Activated CD8-positive, alpha-beta T cell treated with anti-CD3 and anti-CD28 coated beads, Interleukin-2, amount 10 ng/mL, durations not matched to agents 7 days and 5 days (primary cell): ENCODE measurements around the gene PCSK6. TPM values are rescaled to one million over a fixed set of nuclear protein-coding genes. Genes with fewer than 3 reads are reported as not detected.

Experiments
- ATAC-seq: fragments of 150-1000 bp; cut with Tn5 transposase; one replicate; pipeline ENCODE4 v1.10.0; 2021; ENCODE audit warnings: moderate library complexity
- CTCF ChIA-PET: fragments of 350-600 bp; sonication (Branson Sonifier 250); formaldehyde crosslinking; loops from one replicate; lab custom pipeline; 2021; ENCODE audit warnings: antibody characterized with exemption; lab: Charles Lee
- POLR2A ChIA-PET: fragments of 350-600 bp; sonication (Branson Sonifier 250); formaldehyde crosslinking; loops from one replicate; lab custom pipeline; 2021; ENCODE audit warnings: antibody characterized with exemption; lab: Charles Lee
- DNase-seq: peaks from one replicate; pipeline ENCODE4 v3.0.0-alpha.2; 2020
- H3K27ac Mint-ChIP-seq: one replicate; pipeline ENCODE4 v1.8.0; 2021; ENCODE audit warnings: mild to moderate bottlenecking, mixed read lengths
- H3K27me3 Mint-ChIP-seq: one replicate; pipeline ENCODE4 v1.8.0; 2021; ENCODE audit warnings: low read depth, mixed read lengths
- H3K36me3 Mint-ChIP-seq: one replicate; pipeline ENCODE4 v1.8.0; 2021; ENCODE audit warnings: low read depth, mixed read lengths
- H3K4me1 Mint-ChIP-seq: one replicate; pipeline ENCODE4 v1.8.0; 2021; ENCODE audit warnings: low read depth, mixed read lengths
- H3K4me3 Mint-ChIP-seq: one replicate; pipeline ENCODE4 v1.8.0; 2021; ENCODE audit warnings: mild to moderate bottlenecking, mixed read lengths
- H3K9me3 Mint-ChIP-seq: one replicate; pipeline ENCODE4 v1.8.0; 2022; ENCODE audit warnings: mixed read lengths; ENCODE audit not compliant: insufficient read depth
- total RNA-seq, 2 experiments: library from RNA; stranded (reverse); gene quantifications; one replicate each; pipeline ENCODE4 v1.2.3, GENCODE V29; 2021

The PCSK6 gene
- under 1 TPM; 0.68 to 0.76 TPM for total RNA-seq

GRCh38 chr15:101489599-101490407 is at the start of gene PCSK6:
PCSK6 (minus strand) TSS chr15:101489707; CDS start chr15:101489670, 37 bp downstream.
- Mint-ChIP-seq H3K36me3 (no peaks in the 10 kb centered on the region), H3K4me1 (peaks cover 3% of the 10 kb centered on the region), H3K27ac (no peak within 1 kb of the TSS), H3K9me3 (no peaks in the 10 kb centered on the region), H3K27me3 (peaks cover 57% of the 10 kb centered on the region), H3K4me3 (peak within 1 kb of the TSS; percentile 34)
- ATAC-seq: peak; percentile 39
- no peak for DNase-seq
- POLR2A ChIA-PET: interaction anchor here (0.6 to 0.8 kb wide), 2 partner anchors 34 to 296 kb away, joined by 3 read pairs; no protein-coding TSS in a partner anchor
- CTCF ChIA-PET: no interaction called here

GRCh38 chr15:101538996-101539395 is 49.5 kb upstream of the PCSK6 start:
- no peaks in the 10 kb centered on the region for H3K4me1 Mint-ChIP-seq
- H3K36me3 Mint-ChIP-seq: no peaks in the 10 kb centered on the region
- POLR2A ChIA-PET: no interaction called here
- ATAC-seq (no peak), DNase-seq (no peak)
- no peaks in the 10 kb centered on the region for H3K9me3 Mint-ChIP-seq
- H3K27me3 Mint-ChIP-seq: peaks cover 3% of the 10 kb centered on the region
- H3K4me3 Mint-ChIP-seq: no peak overlapping the region
- CTCF ChIA-PET: no interaction called here
- H3K27ac Mint-ChIP-seq: no peak overlapping the region

- H3K36me3 Mint-ChIP-seq: no peaks in the 10 kb centered on the region
- no peak for DNase-seq
- no peaks in the 10 kb centered on the region for H3K9me3 Mint-ChIP-seq
- H3K27ac Mint-ChIP-seq: no peak overlapping the region
- peaks cover 3% of the 10 kb centered on the region for H3K27me3 Mint-ChIP-seq
- CTCF ChIA-PET: no interaction called here
- H3K4me3 Mint-ChIP-seq: no peak overlapping the region
- no peak for ATAC-seq
- POLR2A ChIA-PET: no interaction called here
- no peaks in the 10 kb centered on the region for H3K4me1 Mint-ChIP-seq
Observed at GRCh38 chr15:101538177-101538576, 48.7 kb upstream of the PCSK6 start.

- Mint-ChIP-seq H3K9me3 (no peaks in the 10 kb centered on the region), H3K27ac (no peak overlapping the region), H3K36me3 (no peaks in the 10 kb centered on the region), H3K27me3 (peaks cover 3% of the 10 kb centered on the region), H3K4me3 (no peak overlapping the region), H3K4me1 (no peaks in the 10 kb centered on the region)
- ATAC-seq: no peak
- no peak for DNase-seq
- CTCF ChIA-PET: no interaction called here
- POLR2A ChIA-PET: no interaction called here
Observed at GRCh38 chr15:101537483-101538080, 48.1 kb upstream of the PCSK6 start.

- Mint-ChIP-seq H3K4me1 (no peaks in the 10 kb centered on the region), H3K27me3 (peaks cover 3% of the 10 kb centered on the region), H3K9me3 (no peaks in the 10 kb centered on the region), H3K4me3 (no peak overlapping the region), H3K36me3 (no peaks in the 10 kb centered on the region), H3K27ac (no peak overlapping the region)
- ChIA-PET CTCF (no interaction called here), POLR2A (no interaction called here)
- ATAC-seq: no peak
- no peak for DNase-seq
Observed at GRCh38 chr15:101536875-101537405, 47.4 kb upstream of the PCSK6 start.

GRCh38 chr15:101536166-101536874 is 46.8 kb upstream of the PCSK6 start:
- Mint-ChIP-seq H3K4me3 (no peak overlapping the region), H3K4me1 (no peaks in the 10 kb centered on the region), H3K36me3 (no peaks in the 10 kb centered on the region), H3K9me3 (no peaks in the 10 kb centered on the region), H3K27me3 (peaks cover 3% of the 10 kb centered on the region), H3K27ac (no peak overlapping the region)
- DNase-seq (no peak), ATAC-seq (no peak)
- CTCF ChIA-PET: no interaction called here
- POLR2A ChIA-PET: no interaction called here

GRCh38 chr15:101535170-101535902 is 45.8 kb upstream of the PCSK6 start:
- Mint-ChIP-seq H3K27me3 (peaks cover 3% of the 10 kb centered on the region), H3K27ac (no peak overlapping the region), H3K4me3 (no peak overlapping the region), H3K4me1 (no peaks in the 10 kb centered on the region), H3K36me3 (no peaks in the 10 kb centered on the region), H3K9me3 (no peaks in the 10 kb centered on the region)
- ChIA-PET POLR2A (no interaction called here), CTCF (no interaction called here)
- no peak for ATAC-seq
- DNase-seq: no peak

GRCh38 chr15:101534376-101534970 is 45.0 kb upstream of the PCSK6 start:
- Mint-ChIP-seq H3K36me3 (no peaks in the 10 kb centered on the region), H3K4me1 (no peaks in the 10 kb centered on the region), H3K27me3 (peaks cover 3% of the 10 kb centered on the region), H3K27ac (no peak overlapping the region), H3K4me3 (no peak overlapping the region), H3K9me3 (no peaks in the 10 kb centered on the region)
- ChIA-PET POLR2A (no interaction called here), CTCF (no interaction called here)
- DNase-seq (peak; percentile 12), ATAC-seq (no peak)

GRCh38 chr15:101533371-101534140 is 44.0 kb upstream of the PCSK6 start:
- ATAC-seq (no peak), DNase-seq (no peak)
- H3K27ac Mint-ChIP-seq: no peak overlapping the region
- H3K4me3 Mint-ChIP-seq: no peak overlapping the region
- H3K9me3 Mint-ChIP-seq: no peaks in the 10 kb centered on the region
- POLR2A ChIA-PET: no interaction called here
- no peaks in the 10 kb centered on the region for H3K36me3 Mint-ChIP-seq
- CTCF ChIA-PET: no interaction called here
- no peaks in the 10 kb centered on the region for H3K4me1 Mint-ChIP-seq
- peaks cover 2% of the 10 kb centered on the region for H3K27me3 Mint-ChIP-seq

- no peak for DNase-seq
- H3K36me3 Mint-ChIP-seq: no peaks in the 10 kb centered on the region
- H3K4me3 Mint-ChIP-seq: no peak overlapping the region
- CTCF ChIA-PET: no interaction called here
- no peak for ATAC-seq
- POLR2A ChIA-PET: no interaction called here
- H3K4me1 Mint-ChIP-seq: no peaks in the 10 kb centered on the region
- H3K27ac Mint-ChIP-seq: no peak overlapping the region
- no peaks in the 10 kb centered on the region for H3K9me3 Mint-ChIP-seq
- H3K27me3 Mint-ChIP-seq: no peaks in the 10 kb centered on the region
Observed at GRCh38 chr15:101532865-101533264, 43.4 kb upstream of the PCSK6 start.

- CTCF ChIA-PET: no interaction called here
- DNase-seq (no peak), ATAC-seq (no peak)
- no peak overlapping the region for H3K27ac Mint-ChIP-seq
- no peak overlapping the region for H3K4me3 Mint-ChIP-seq
- no peaks in the 10 kb centered on the region for H3K27me3 Mint-ChIP-seq
- no peaks in the 10 kb centered on the region for H3K36me3 Mint-ChIP-seq
- POLR2A ChIA-PET: no interaction called here
- no peaks in the 10 kb centered on the region for H3K9me3 Mint-ChIP-seq
- H3K4me1 Mint-ChIP-seq: no peaks in the 10 kb centered on the region
Observed at GRCh38 chr15:101531170-101531569, 41.7 kb upstream of the PCSK6 start.
